22Rv1 (cell line): Measurements from ENCODE around the gene CACNG4.
A peak's percentile ranks its signal among the peaks of the same experiment; 100 is the strongest.

ENCODE experiments used
- H3K27ac ChIP-seq: fragments of 450-650 bp; 2 replicates; pipeline ENCODE4 v1.5.1; 2017
- ZFX ChIP-seq: fragments of 450-650 bp; IDR thresholded peaks from 2 replicates; pipeline ENCODE4 v1.6.1; 2017; ENCODE audit warnings: antibody characterized with exemption, borderline replicate concordance
- TF ChIP-seq, protein P1 (sequence below): fragments of 450-650 bp; IDR thresholded peaks from 2 replicates; pipeline ENCODE4 v1.5.1; 2017; ENCODE audit warnings: mild to moderate bottlenecking

CACNG4 gene

GRCh38 chr17:66963909-66964771 is at the start of gene CACNG4:
CACNG4 (plus strand) TSS chr17:66964707; CDS start chr17:66964912, 205 bp downstream.
- TF ChIP-seq, protein P1, sequence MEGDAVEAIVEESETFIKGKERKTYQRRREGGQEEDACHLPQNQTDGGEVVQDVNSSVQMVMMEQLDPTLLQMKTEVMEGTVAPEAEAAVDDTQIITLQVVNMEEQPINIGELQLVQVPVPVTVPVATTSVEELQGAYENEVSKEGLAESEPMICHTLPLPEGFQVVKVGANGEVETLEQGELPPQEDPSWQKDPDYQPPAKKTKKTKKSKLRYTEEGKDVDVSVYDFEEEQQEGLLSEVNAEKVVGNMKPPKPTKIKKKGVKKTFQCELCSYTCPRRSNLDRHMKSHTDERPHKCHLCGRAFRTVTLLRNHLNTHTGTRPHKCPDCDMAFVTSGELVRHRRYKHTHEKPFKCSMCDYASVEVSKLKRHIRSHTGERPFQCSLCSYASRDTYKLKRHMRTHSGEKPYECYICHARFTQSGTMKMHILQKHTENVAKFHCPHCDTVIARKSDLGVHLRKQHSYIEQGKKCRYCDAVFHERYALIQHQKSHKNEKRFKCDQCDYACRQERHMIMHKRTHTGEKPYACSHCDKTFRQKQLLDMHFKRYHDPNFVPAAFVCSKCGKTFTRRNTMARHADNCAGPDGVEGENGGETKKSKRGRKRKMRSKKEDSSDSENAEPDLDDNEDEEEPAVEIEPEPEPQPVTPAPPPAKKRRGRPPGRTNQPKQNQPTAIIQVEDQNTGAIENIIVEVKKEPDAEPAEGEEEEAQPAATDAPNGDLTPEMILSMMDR: no peak
- TF ChIP-seq ZFX: no peak
- H3K27ac ChIP-seq: no peak within 1 kb of the TSS

DNA sequence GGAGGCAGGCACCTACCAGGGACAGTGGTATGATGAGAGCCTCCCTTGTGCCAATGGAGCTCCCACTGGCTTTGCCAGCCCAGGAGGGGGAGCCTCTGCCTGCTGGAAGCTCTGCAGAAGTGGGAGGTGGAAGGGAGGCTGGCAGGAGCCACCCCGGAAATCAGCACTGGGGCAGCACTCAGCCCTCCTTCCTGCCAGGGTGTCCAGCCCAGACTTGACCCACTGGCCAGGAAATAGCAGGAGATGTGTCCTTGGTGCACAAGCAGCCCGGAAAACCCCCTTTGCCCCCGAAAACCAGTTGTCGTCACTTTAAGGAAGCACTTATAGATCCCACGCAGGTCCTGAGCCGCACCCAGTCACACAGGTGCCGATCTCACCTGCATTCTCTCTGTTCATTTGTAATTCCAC is 49.3 kb upstream of the CACNG4 start:
- no peak for TF ChIP-seq ZFX
- TF ChIP-seq, protein P1: peak; percentile 22
- H3K27ac ChIP-seq: no peak overlapping the region

DNA sequence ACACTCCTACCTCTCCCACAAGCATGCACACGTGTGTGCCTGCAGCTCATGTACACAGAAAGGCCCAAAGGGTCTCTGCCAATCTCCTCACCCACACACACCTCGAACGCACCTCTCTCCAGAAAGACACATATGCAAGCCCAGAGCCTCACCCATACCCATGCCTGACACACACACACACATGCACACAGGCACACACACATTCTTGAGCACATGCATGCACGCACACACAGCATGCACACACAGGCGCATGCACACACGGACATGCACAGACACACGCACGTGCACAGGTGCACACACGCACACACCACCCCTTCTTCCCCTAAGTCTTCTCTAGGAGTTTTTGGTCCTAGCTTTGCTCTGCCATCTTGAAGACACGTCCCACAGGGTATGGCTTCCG is 48.7 kb upstream of the CACNG4 start:
- TF ChIP-seq, protein P1: no peak
- no peak for TF ChIP-seq ZFX
- no peak overlapping the region for H3K27ac ChIP-seq

GRCh38 chr17:66916946-66917345 is 47.6 kb upstream of the CACNG4 start:
- TF ChIP-seq, protein P1: no peak
- no peak for TF ChIP-seq ZFX
- H3K27ac ChIP-seq: no peak overlapping the region

GRCh38 chr17:66918896-66919295 is 45.6 kb upstream of the CACNG4 start:
- H3K27ac ChIP-seq: no peak overlapping the region
- no peak for TF ChIP-seq ZFX
- TF ChIP-seq, protein P1: no peak

DNA sequence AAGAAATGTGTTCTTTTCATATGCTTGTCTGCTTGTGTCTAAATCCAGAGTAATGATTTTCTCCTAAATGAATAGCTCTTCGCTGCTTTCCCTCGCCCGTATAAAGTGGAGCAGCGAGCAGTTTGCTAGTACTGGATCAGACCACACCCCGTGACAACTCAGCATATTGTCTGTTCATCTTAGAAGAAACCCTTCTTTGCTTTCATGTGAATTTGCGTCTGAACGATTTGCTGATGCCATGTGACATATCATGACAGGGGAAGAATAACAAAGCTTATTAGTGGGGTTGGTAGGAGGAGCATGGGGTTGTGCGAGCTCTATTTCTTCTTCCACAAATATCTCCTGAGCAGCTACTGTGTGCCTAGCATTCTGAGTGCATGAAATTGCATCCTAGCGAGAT is 44.1 kb upstream of the CACNG4 start:
- TF ChIP-seq, protein P1: no peak
- TF ChIP-seq ZFX: no peak
- no peak overlapping the region for H3K27ac ChIP-seq

DNA sequence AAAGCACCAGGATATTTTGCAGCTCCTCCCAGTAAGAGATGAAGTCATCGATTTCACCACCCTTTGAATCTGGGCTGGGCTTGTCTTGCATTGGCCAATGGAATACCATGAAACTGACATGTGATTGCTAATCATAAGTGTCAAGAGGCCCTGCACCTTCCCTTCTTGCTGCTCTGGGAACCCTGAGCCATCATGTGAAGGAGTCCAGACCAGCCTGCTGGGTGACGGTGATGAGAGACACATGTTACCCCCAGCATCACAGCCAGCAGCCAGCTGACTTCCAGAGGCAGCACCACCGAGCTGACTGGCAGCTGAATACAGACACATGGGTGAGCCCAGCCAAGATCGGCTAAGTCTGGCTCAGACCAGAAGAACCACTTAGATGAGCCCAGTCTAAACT is 43.6 kb upstream of the CACNG4 start:
- no peak for TF ChIP-seq ZFX
- TF ChIP-seq, protein P1: no peak
- H3K27ac ChIP-seq: no peak overlapping the region
